ENCODE data around the gene ZNF274. TPM values are rescaled to one million over a fixed set of nuclear protein-coding genes. Genes with fewer than 3 reads are reported as not detected.

ZNF274 gene
- total and polyA plus RNA-seq, 2 of the 8 experiments (the other 6 are each of a cell fraction or from before 2014, with no cell fraction given) = 13.3 to 25.1 TPM

- H3K4me3 ChIP-seq (ENCODE audit: extremely low read depth in 1 of 4, insufficient read depth in 2 of 4, low read depth in 3 of 4, low read length in 4 of 4) = no peak overlapping the region
- no peak for DNase-seq (ENCODE audit: low read depth in 1 of 2, low spot score in 2 of 2)
- POLR2A ChIA-PET (ENCODE audit: partially characterized antibody) = interaction anchor here (0.6 to 2.8 kb wide), 11 partner anchors 14 to 376 kb away, joined by 3 to 9 read pairs (median 3); partner anchors contain the start of genes ZNF135 and ZNF274
These were observed 25.7 kb upstream of the ZNF274 start for GRCh38 chr19:58157045-58157728.

More at GRCh38 chr19:58157045-58157728, 25.7 kb upstream of the ZNF274 start:
- H3K23ac ChIP-seq (ENCODE audit: insufficient read length) = no peak overlapping the region
- no peak overlapping the region for H3K18ac ChIP-seq (ENCODE audit: extremely low read depth, low read length)
- no peak overlapping the region for H2BK5ac ChIP-seq (ENCODE audit: low read depth, low read length)
- no peak overlapping the region for H4K8ac ChIP-seq (ENCODE audit: extremely low read depth, insufficient read depth, low read length)
- FAIRE-seq = no peak
- H3K9ac ChIP-seq (replicated peaks in 1 of 4; ENCODE audit: extremely low read depth in 1 of 4, low read depth in 3 of 4, low read length in 3 of 4) = no peak overlapping the region
- H3K79me1 ChIP-seq (ENCODE audit: low read depth, low read length) = no peaks in the 10 kb centered on the region
- no peak overlapping the region for H3K4ac ChIP-seq (replicated peaks; ENCODE audit: insufficient read length, low read depth, low read length)
- TF ChIP-seq MAFK (IDR thresholded peaks at IDR 0.05; ENCODE audit: low read depth, low read length) (no peak), HDAC6 (IDR thresholded peaks at IDR 0.05; ENCODE audit: low read depth, low read length) (no peak), JUN (IDR thresholded peaks at IDR 0.05; ENCODE audit: low read depth, low read length) (no peak), RFX5 (IDR thresholded peaks at IDR 0.05; ENCODE audit: borderline replicate concordance, low read depth, low read length) (no peak), CBX5 (IDR thresholded peaks at IDR 0.05; ENCODE audit: low read depth, low read length) (no peak), KDM5A (IDR thresholded peaks at IDR 0.05; ENCODE audit: low read length) (no peak), EGR1 (IDR thresholded peaks at IDR 0.05; ENCODE audit: borderline replicate concordance, low read depth, low read length) (no peak), EZH2 (IDR thresholded peaks at IDR 0.05; ENCODE audit: low read depth, low read length, severe bottlenecking) (no peak), CHD2 (IDR thresholded peaks at IDR 0.05; ENCODE audit: low read length) (no peak), SIX5 (IDR thresholded peaks at IDR 0.05; ENCODE audit: low read depth, low read length) (no peak)
- no peaks in the 10 kb centered on the region for H4K20me1 ChIP-seq (replicated peaks in 1 of 2; ENCODE audit: control insufficient read depth in 1 of 2, insufficient read depth in 2 of 2, low read length in 2 of 2)
- no peaks in the 10 kb centered on the region for H3K36me3 ChIP-seq (ENCODE audit: control insufficient read depth in 2 of 4, insufficient read depth in 4 of 4, low read length in 3 of 4)
- no peaks in the 10 kb centered on the region; the same call in 1 of the 2 replicates for H3K23me2 ChIP-seq (ENCODE audit: low read depth, low read length)
- no peak overlapping the region for H2BK120ac ChIP-seq (replicated peaks; ENCODE audit: low read depth, low read length)
- H2AFZ ChIP-seq (ENCODE audit: low read length) = no peak overlapping the region
- no peak overlapping the region for H3K14ac ChIP-seq (ENCODE audit: insufficient read length)
- H3K9me3 ChIP-seq (ENCODE audit: insufficient read depth in 2 of 2, low read depth in 1 of 2, low read length in 1 of 2) = peaks cover 22 to 30% of the 10 kb centered on the region in 2 experiments; a peak in 3 of 4 replicates
- WGBS, 2 experiments (ENCODE audit: extremely low coverage in 1 of 2, insufficient coverage in 1 of 2, insufficient read length in 1 of 2, insufficient replicate concordance in 2 of 2, low coverage in 1 of 2, low lambda C conversion rate in 2 of 2, missing lambda C conversion rate in 1 of 2) = 75% methylated on average over 26 of the region's 53 CpGs; no CpG with 5 or more reads in 1 of the 2 experiments
- no peak overlapping the region for H2BK15ac ChIP-seq (ENCODE audit: low read length)
- CTCF ChIA-PET (ENCODE audit: partially characterized antibody) = interaction anchor here (0.8 to 4.8 kb wide), 6 partner anchors 12 to 155 kb away, joined by 3 to 34 read pairs (median 4); partner anchors contain the start of gene ZNF606
- H2BK12ac ChIP-seq (ENCODE audit: low read depth, low read length) = no peak overlapping the region
- H2BK20ac ChIP-seq (ENCODE audit: low read length) = no peak overlapping the region
- no peak overlapping the region for H3K4me2 ChIP-seq (ENCODE audit: insufficient read depth in 1 of 2, low read depth in 2 of 2, low read length in 2 of 2)
- H3K4me1 ChIP-seq (replicated peaks in 1 of 4; ENCODE audit: control insufficient read depth in 3 of 4, insufficient read depth in 4 of 4, low read length in 3 of 4) = no peaks in the 10 kb centered on the region; a peak in 1 of 7 replicates
- no peak overlapping the region for H4K91ac ChIP-seq (replicated peaks; ENCODE audit: insufficient read length, low read length)
- H3K27me3 ChIP-seq (replicated peaks in 1 of 4; ENCODE audit: control insufficient read depth in 3 of 4, extremely low read depth in 1 of 4, insufficient read depth in 3 of 4, low read length in 3 of 4) = no peaks in the 10 kb centered on the region
- no peak overlapping the region for H3K27ac ChIP-seq (ENCODE audit: low read depth, low read length)
- H3K56ac ChIP-seq (replicated peaks; ENCODE audit: insufficient read length, low read depth, low read length) = no peak overlapping the region
- no peak overlapping the region for H2AK5ac ChIP-seq (ENCODE audit: low read depth, low read length)
- H3K79me2 ChIP-seq (ENCODE audit: control insufficient read depth in 1 of 2, insufficient read depth in 2 of 2, low read length in 2 of 2) = peaks cover 0 to 5% of the 10 kb centered on the region in 2 experiments; a peak in 1 of 4 replicates
- H4K5ac ChIP-seq (ENCODE audit: insufficient read length, low read depth, low read length) = no peak overlapping the region
